DND-41 (cell line): ENCODE results near the gene PALD1.

Experiments used
- ATAC-seq: fragments of 200-7000 bp; cut with Tn5 transposase; 3 replicates; pipeline ENCODE4 v1.9.1; 2021; ENCODE audit warnings: low read depth; ENCODE audit not compliant: insufficient read depth
- DNase-seq: peaks from one replicate; pipeline ENCODE4 v3.0.0-alpha.2; 2020
- H2AFZ ChIP-seq: 2 replicates; pipeline ENCODE4 v1.6.0; 2012; ENCODE audit warnings: low read depth, low read length
- H3K27ac ChIP-seq: 2 replicates; pipeline ENCODE4 v1.5.1; 2012; ENCODE audit warnings: low read length, inconsistent platforms
- H3K27me3 ChIP-seq: fragments of 200-600 bp; sonication (generic); 2 replicates; pipeline ENCODE4 v1.6.0; 2012; ENCODE audit warnings: low read length, mild to moderate bottlenecking, inconsistent platforms; ENCODE audit not compliant: insufficient read depth, poor library complexity
- H3K36me3 ChIP-seq: 2 replicates; pipeline ENCODE4 v1.5.1; 2012; ENCODE audit warnings: low read length, inconsistent platforms; ENCODE audit not compliant: insufficient read depth
- H3K4me1 ChIP-seq: 2 replicates; pipeline ENCODE4 v1.5.1; 2012; ENCODE audit warnings: mild to moderate bottlenecking, low read length; ENCODE audit not compliant: insufficient read depth
- H3K4me2 ChIP-seq: 2 replicates; pipeline ENCODE4 v1.6.0; 2012; ENCODE audit warnings: mild to moderate bottlenecking, moderate library complexity, low read length, inconsistent platforms; ENCODE audit not compliant: insufficient read depth
- H3K4me3 ChIP-seq, 2 experiments: fragments of 200-600 bp in 1 of 2; shearing (Covaris generic) in 1 of 2; 2 replicates each; pipeline ENCODE4 v1.5.1; 2012 to 2016; ENCODE audit warnings: inconsistent platforms in 2 of 2, low read length in 2 of 2, mild to moderate bottlenecking in 2 of 2, low read depth in 1 of 2, moderate library complexity in 1 of 2
- H3K79me2 ChIP-seq: 2 replicates; pipeline ENCODE4 v1.6.0; 2012; ENCODE audit warnings: low read length, inconsistent platforms; ENCODE audit not compliant: insufficient read depth
- H3K9ac ChIP-seq: 2 replicates; pipeline ENCODE4 v1.6.0; 2012; ENCODE audit warnings: low read depth, mild to moderate bottlenecking, inconsistent platforms, low read length, moderate library complexity
- H3K9me3 ChIP-seq: 2 replicates; pipeline ENCODE4 v1.5.1; 2012; ENCODE audit warnings: low read length, moderate library complexity, mild to moderate bottlenecking, inconsistent platforms; ENCODE audit not compliant: insufficient read depth, severe bottlenecking
- H4K20me1 ChIP-seq: 2 replicates; pipeline ENCODE4 v1.6.0; 2012; ENCODE audit warnings: low read length; ENCODE audit not compliant: insufficient read depth
- EZH2 ChIP-seq: IDR thresholded peaks from 3 replicates; pipeline ENCODE4 v1.6.1; 2012; ENCODE audit warnings: borderline replicate concordance, low read depth, mild to moderate bottlenecking, moderate library complexity, low read length, inconsistent platforms; ENCODE audit not compliant: severe bottlenecking
- TF ChIP-seq, protein P1 (sequence below): IDR thresholded peaks from 2 replicates; pipeline ENCODE4 v1.5.1; 2012; ENCODE audit warnings: borderline replicate concordance, low read length, moderate library complexity, mild to moderate bottlenecking; ENCODE audit not compliant: poor library complexity, severe bottlenecking; ENCODE audit errors: extremely low read depth

Gene PALD1

DNA sequence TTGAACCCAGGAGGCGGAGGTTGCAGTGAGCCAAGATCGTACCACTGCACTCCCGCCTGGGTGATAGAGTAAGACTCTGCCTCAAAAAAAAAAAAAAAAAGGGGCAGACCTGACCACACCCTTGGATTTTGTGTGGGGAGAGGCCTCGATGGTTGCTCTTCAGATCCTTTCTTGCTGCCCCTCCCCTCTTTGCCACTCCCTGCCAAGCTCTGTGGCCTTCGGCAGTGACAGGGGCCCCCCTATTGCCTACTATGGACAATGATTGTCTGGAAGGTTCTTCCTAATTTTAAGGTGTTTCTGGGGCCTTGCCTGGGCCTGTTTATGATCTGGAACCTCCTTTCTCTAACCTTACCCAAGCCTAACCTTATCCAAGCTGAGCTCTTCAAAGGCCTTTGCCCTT is 123.2 kb downstream of the PALD1 start:
- TF ChIP-seq, protein P1, sequence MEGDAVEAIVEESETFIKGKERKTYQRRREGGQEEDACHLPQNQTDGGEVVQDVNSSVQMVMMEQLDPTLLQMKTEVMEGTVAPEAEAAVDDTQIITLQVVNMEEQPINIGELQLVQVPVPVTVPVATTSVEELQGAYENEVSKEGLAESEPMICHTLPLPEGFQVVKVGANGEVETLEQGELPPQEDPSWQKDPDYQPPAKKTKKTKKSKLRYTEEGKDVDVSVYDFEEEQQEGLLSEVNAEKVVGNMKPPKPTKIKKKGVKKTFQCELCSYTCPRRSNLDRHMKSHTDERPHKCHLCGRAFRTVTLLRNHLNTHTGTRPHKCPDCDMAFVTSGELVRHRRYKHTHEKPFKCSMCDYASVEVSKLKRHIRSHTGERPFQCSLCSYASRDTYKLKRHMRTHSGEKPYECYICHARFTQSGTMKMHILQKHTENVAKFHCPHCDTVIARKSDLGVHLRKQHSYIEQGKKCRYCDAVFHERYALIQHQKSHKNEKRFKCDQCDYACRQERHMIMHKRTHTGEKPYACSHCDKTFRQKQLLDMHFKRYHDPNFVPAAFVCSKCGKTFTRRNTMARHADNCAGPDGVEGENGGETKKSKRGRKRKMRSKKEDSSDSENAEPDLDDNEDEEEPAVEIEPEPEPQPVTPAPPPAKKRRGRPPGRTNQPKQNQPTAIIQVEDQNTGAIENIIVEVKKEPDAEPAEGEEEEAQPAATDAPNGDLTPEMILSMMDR: no peak
- no peak for TF ChIP-seq EZH2
- H3K27me3 ChIP-seq: no peaks in the 10 kb centered on the region
- no peaks in the 10 kb centered on the region for H3K9me3 ChIP-seq
- no peaks in the 10 kb centered on the region for H3K36me3 ChIP-seq
- no peak overlapping the region for H2AFZ ChIP-seq
- H3K4me3 ChIP-seq: peak overlapping the region in 1 of 2 experiments; percentile 51; a peak in 2 of 4 replicates
- H4K20me1 ChIP-seq: no peaks in the 10 kb centered on the region
- no peak for DNase-seq
- H3K4me1 ChIP-seq: peaks cover 18% of the 10 kb centered on the region
- peak overlapping the region; percentile 62 for H3K4me2 ChIP-seq
- no peak for ATAC-seq
- no peaks in the 10 kb centered on the region for H3K79me2 ChIP-seq
- peak overlapping the region; percentile 40 for H3K9ac ChIP-seq
- H3K27ac ChIP-seq: peak overlapping the region; percentile 67

DNA sequence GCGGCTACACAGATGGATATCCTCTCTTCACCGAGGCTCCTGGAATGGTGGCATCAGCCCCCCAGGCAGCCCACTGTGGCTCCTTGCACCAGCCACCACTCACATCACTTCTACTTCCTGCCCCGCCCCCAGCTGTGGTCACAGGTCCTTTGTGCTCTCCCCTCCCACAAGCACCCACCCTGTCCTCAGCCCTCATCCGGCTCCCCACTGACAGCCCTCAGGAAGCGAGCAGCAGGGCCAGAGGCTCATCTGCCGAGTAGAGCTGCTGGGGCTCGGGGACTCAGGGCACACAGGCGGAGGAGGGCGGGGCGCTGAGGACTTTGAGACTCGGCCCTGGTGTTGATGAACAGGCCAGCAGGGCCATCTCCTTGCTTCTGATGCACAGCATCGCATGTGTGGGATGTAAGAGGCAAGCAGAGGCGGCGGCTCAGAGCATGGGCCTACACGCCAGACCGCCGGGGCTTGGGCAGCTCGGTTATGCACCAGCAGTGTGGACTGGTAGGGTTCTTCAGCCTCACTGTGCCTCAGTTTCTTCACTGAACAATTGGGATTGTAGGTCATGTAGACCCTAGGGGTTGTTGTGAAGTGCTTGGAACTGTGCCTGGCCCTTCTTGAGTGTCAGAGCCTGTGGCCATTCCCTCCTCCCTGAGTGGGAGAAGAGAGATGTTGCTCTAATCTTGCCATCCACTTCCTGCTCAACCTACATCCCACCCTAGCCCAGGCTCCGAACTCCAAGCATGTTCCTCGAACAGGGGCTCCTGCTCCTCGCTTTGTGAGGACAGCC is 124.3 kb downstream of the PALD1 start, which contains the start of gene PRF1:
TSS of gene PRF1 (minus strand) at position 77 of the 784 bp plus-strand sequence. CDS start 1,839 bp downstream, outside the sequence.
- Histone ChIP-seq H3K36me3 (no peaks in the 10 kb centered on the region), H3K27me3 (no peaks in the 10 kb centered on the region), H3K79me2 (no peaks in the 10 kb centered on the region), H4K20me1 (no peaks in the 10 kb centered on the region), H3K9me3 (no peaks in the 10 kb centered on the region), H3K4me1 (peaks cover 18% of the 10 kb centered on the region), H3K4me3 (peak within 1 kb of the TSS in 1 of 2 experiments; percentile 51; a peak in 2 of 4 replicates), H3K4me2 (peak within 1 kb of the TSS; percentile 62), H3K9ac (peak within 1 kb of the TSS; percentile 40), H2AFZ (peak within 1 kb of the TSS; percentile 15; the same call in 1 of the 2 replicates), H3K27ac (peak within 1 kb of the TSS; percentile 67)
- DNase-seq (peak; percentile 94), ATAC-seq (peak; percentile 98)
- TF ChIP-seq, protein P1: no peak
- no peak for TF ChIP-seq EZH2

DNA sequence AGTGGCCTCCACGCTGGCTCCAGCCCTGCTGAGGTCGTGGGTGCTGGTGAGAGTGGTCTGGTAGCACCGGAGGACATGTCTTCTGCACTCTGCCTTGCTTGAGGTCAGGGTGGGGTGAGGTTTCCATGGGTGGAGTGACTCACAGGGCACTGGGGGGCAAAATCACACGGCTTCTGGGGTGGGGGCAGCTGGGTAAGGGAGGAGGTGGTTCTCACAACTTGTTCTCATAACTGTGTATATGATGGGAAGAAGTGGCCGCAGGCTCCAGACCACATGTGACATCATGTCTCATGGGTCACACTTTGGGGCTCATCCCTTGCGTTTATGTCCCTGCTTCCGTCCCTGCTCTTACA is 124.9 kb downstream of the PALD1 start:
- Histone ChIP-seq H3K79me2 (no peaks in the 10 kb centered on the region), H3K4me2 (no peak overlapping the region), H4K20me1 (no peaks in the 10 kb centered on the region), H3K27ac (peak overlapping the region; percentile 65), H3K9me3 (no peaks in the 10 kb centered on the region), H3K9ac (0 out of 2 replicates have a peak overlapping the region, but pooled peaks have one; percentile 23), H2AFZ (no peak overlapping the region), H3K4me3 (no peak overlapping the region), H3K27me3 (no peaks in the 10 kb centered on the region), H3K4me1 (peaks cover 18% of the 10 kb centered on the region), H3K36me3 (no peaks in the 10 kb centered on the region)
- TF ChIP-seq, protein P1: no peak
- no peak for TF ChIP-seq EZH2
- ATAC-seq: no peak
- no peak for DNase-seq
